Lower leg skin (tissue), 4 donors: ENCODE data around the gene BCAM. TPM values are rescaled to one million over a fixed set of nuclear protein-coding genes. Genes with fewer than 3 reads are reported as not detected.
A peak's percentile ranks its signal among the peaks of the same experiment; 100 is the strongest.

Source experiments
- DNase-seq, 2 donors: peaks; one replicate each; pipeline ENCODE4 v3.0.0-alpha.2; 2019; ENCODE audit warnings: low spot score in 2 of 2
- H3K4me3 ChIP-seq: fragments of 200-600 bp; sonication (generic); 2 replicates; pipeline ENCODE4 v1.5.1; 2017; ENCODE audit warnings: mild to moderate bottlenecking, low read depth; ENCODE audit not compliant: poor library complexity, severe bottlenecking
- CTCF ChIP-seq, 3 donors: fragments of 450-650 bp; IDR thresholded peaks; one replicate each; pipeline ENCODE4 v1.5.1; 2016; ENCODE audit warnings: antibody characterized with exemption in 3 of 3, mild to moderate bottlenecking in 3 of 3, moderate library complexity in 2 of 3
- POLR2A ChIP-seq, 2 donors: fragments of 450-650 bp; IDR thresholded peaks; one replicate each; pipeline ENCODE4 v1.6.1; 2016 to 2017; ENCODE audit warnings: antibody characterized with exemption in 2 of 2, mild to moderate bottlenecking in 1 of 2, moderate library complexity in 1 of 2
- WGBS, 2 donors: methylation state at CpG; one replicate each; pipeline ENCODE4 v1.1.5; 2018; 5-methylcytosine and 5-hydroxymethylcytosine counted together
- intact Hi-C: fragments of 100-400 bp; cut with DNase I; formaldehyde crosslinking; loops from one replicate; pipeline ENCODE4 v1.15.0; 2023; ENCODE audit warnings: low total_unique reads
- total RNA-seq, 4 donors: library from RNA; depleted of rRNA; stranded (reverse); fragments of >200 nt; gene quantifications; one replicate each; pipeline ENCODE4 v1.1.0, GENCODE V29; 2016

Gene BCAM
- total RNA-seq, 4 donors from 2014 or later, result 32.3 to 73.5 (median 58.0) TPM

GRCh38 chr19:44799627-44800346, 9.1 kb upstream of the BCAM start:
- TF ChIP-seq CTCF (IDR thresholded peaks at IDR 0.05) (no peak), POLR2A (IDR thresholded peaks at IDR 0.05) (no peak)
- 71 to 76% methylated on average over 10 of the region's 10 CpGs for WGBS, 2 donors
- no peak for DNase-seq
- H3K4me3 ChIP-seq, result no peak overlapping the region
- intact Hi-C loops, result loop anchor here (10.0 kb wide), 1 partner anchor 45 kb away; the partner anchor contains the start of gene NECTIN2

GRCh38 chr19:44800461-44800860, 8.4 kb upstream of the BCAM start:
- TF ChIP-seq POLR2A (IDR thresholded peaks at IDR 0.05) (no peak), CTCF (IDR thresholded peaks at IDR 0.05) (peak in 1 of 3 donors; percentile 66)
- DNase-seq, result peak; percentile 71 to 97
- intact Hi-C loops, result no loop called here
- WGBS, 2 donors, result 0 to 4% methylated on average over 3 of the region's 3 CpGs
- no peak overlapping the region for H3K4me3 ChIP-seq

GRCh38 chr19:44803442-44804428, 5.2 kb upstream of the BCAM start:
- TF ChIP-seq POLR2A (IDR thresholded peaks at IDR 0.05), result no peak
- TF ChIP-seq CTCF (IDR thresholded peaks at IDR 0.05), result no peak
- intact Hi-C loops, result no loop called here
- WGBS, 2 donors, result 85 to 90% methylated on average over 13 of the region's 13 CpGs
- H3K4me3 ChIP-seq, result no peak overlapping the region
- no peak for DNase-seq

GRCh38 chr19:44806291-44806690, 2.6 kb upstream of the BCAM start:
- WGBS, 2 donors, result 70 to 76% methylated on average over 7 of the region's 7 CpGs
- no peak overlapping the region for H3K4me3 ChIP-seq
- TF ChIP-seq POLR2A (IDR thresholded peaks at IDR 0.05), result no peak
- TF ChIP-seq CTCF (IDR thresholded peaks at IDR 0.05), result no peak
- DNase-seq, result no peak
- intact Hi-C loops, result no loop called here

GRCh38 chr19:44807162-44807561, 1.7 kb upstream of the BCAM start:
- DNase-seq, result peak; percentile 65 to 89
- no peak overlapping the region for H3K4me3 ChIP-seq
- intact Hi-C loops, result no loop called here
- TF ChIP-seq CTCF (IDR thresholded peaks at IDR 0.05) (no peak), POLR2A (IDR thresholded peaks at IDR 0.05) (no peak)
- 52 to 64% methylated on average over 4 to 5 of the region's 5 CpGs for WGBS, 2 donors
